Fibroblast of gingiva (primary cell): ENCODE measurements around the gene UGT2B7.
"Not testable (repeated sequence)": the region's sequence is repeated elsewhere in the genome, so short reads cannot be mapped to it uniquely, and the experiment has no call there.

ENCODE experiments used
- DNase-seq: peaks from one replicate; pipeline ENCODE4 v3.0.0-alpha.2; 2011; ENCODE audit warnings: low read depth

The UGT2B7 gene

GRCh38 chr4:69088473-69088872 lies 7.8 kb upstream of the UGT2B7 start:
- DNase-seq, result no peak

- DNase-seq, result no peak
Observed at GRCh38 chr4:69089388-69089787, 6.9 kb upstream of the UGT2B7 start.

- no peak for DNase-seq
Observed at GRCh38 chr4:69092190-69092589, 4.1 kb upstream of the UGT2B7 start.

GRCh38 chr4:69092980-69093568 lies 3.2 kb upstream of the UGT2B7 start:
- no peak for DNase-seq

GRCh38 chr4:69093681-69094080 lies 2.6 kb upstream of the UGT2B7 start:
- DNase-seq, result no peak

GRCh38 chr4:69095301-69095731 lies 958 bp upstream of the UGT2B7 start:
- DNase-seq, result peak; percentile 5

- no peak for DNase-seq
Observed at GRCh38 chr4:69096810-69097209, 536 bp downstream of the UGT2B7 start.

GRCh38 chr4:69098470-69098869 lies 2.2 kb downstream of the UGT2B7 start:
- DNase-seq, result no peak

- DNase-seq, result no peak
Observed at GRCh38 chr4:69099910-69100309, 3.6 kb downstream of the UGT2B7 start.

- DNase-seq, result not testable (repeated sequence)
Observed at GRCh38 chr4:69102668-69103067, 6.4 kb downstream of the UGT2B7 start.

GRCh38 chr4:69104719-69105275 lies 8.5 kb downstream of the UGT2B7 start:
- no peak for DNase-seq

GRCh38 chr4:69115151-69115850 lies 19.0 kb downstream of the UGT2B7 start:
- not testable (repeated sequence) for DNase-seq

- DNase-seq, result no peak
Observed at GRCh38 chr4:69115851-69116213, 19.6 kb downstream of the UGT2B7 start.

- no peak for DNase-seq
Observed at GRCh38 chr4:69116645-69117321, 20.5 kb downstream of the UGT2B7 start.

- no peak for DNase-seq
Observed at GRCh38 chr4:69120870-69121269, 24.6 kb downstream of the UGT2B7 start.

- DNase-seq, result no peak
Observed at GRCh38 chr4:69122476-69122875, 26.2 kb downstream of the UGT2B7 start.

- DNase-seq, result no peak
Observed at GRCh38 chr4:69124941-69125340, 28.7 kb downstream of the UGT2B7 start.

- no peak for DNase-seq
Observed at GRCh38 chr4:69126024-69126423, 29.8 kb downstream of the UGT2B7 start.

GRCh38 chr4:69133993-69134392 lies 37.7 kb downstream of the UGT2B7 start:
- DNase-seq, result no peak

GRCh38 chr4:69134471-69134870 lies 38.2 kb downstream of the UGT2B7 start:
- DNase-seq, result no peak

GRCh38 chr4:69141320-69141719 lies 45.0 kb downstream of the UGT2B7 start:
- DNase-seq, result no peak

- no peak for DNase-seq
Observed at GRCh38 chr4:69147334-69147733, 51.1 kb downstream of the UGT2B7 start.

- DNase-seq, result no peak
Observed at GRCh38 chr4:69154021-69154420, 57.7 kb downstream of the UGT2B7 start.
